K562 (cell line): ENCODE results near the gene STK16. TPM values are rescaled to one million over a fixed set of nuclear protein-coding genes. Genes with fewer than 3 reads are reported as not detected.

Experiments
- ASH1L ChIP-seq: fragments of 450-650 bp; IDR thresholded peaks from 2 replicates; pipeline ENCODE4 v1.6.1; 2018; ENCODE audit warnings: borderline replicate concordance, mild to moderate bottlenecking, low read depth; ENCODE audit not compliant: partially characterized antibody
- CBX5 ChIP-seq: IDR thresholded peaks from 2 replicates; pipeline ENCODE4 v1.6.1; 2014; ENCODE audit warnings: low read depth, borderline replicate concordance
- MAZ ChIP-seq, 2 experiments: fragments of 450-650 bp in 1 of 2; sonication (generic) in 1 of 2; formaldehyde crosslinking; IDR thresholded peaks in 1 of 2; conservative IDR thresholded peaks in 1 of 2; 2 replicates each; pipeline versions ENCODE4 v1.4.0 to v1.5.0; 2020; ENCODE audit warnings: mild to moderate bottlenecking in 1 of 2, missing genetic modification reagents in 1 of 2
- PHF21A ChIP-seq: fragments of 450-650 bp; IDR thresholded peaks from 2 replicates; pipeline ENCODE4 v1.6.1; 2017; ENCODE audit warnings: low read depth, borderline replicate concordance
- RBBP5 ChIP-seq: fragments of 200-600 bp; sonication (generic); IDR thresholded peaks from 2 replicates; pipeline ENCODE4 v1.6.1; 2012; ENCODE audit warnings: borderline replicate concordance, mild to moderate bottlenecking, low read length, control low read depth, inconsistent platforms; ENCODE audit not compliant: insufficient read depth, poor library complexity, severe bottlenecking
- RBFOX2 ChIP-seq: fragments of 200-400 bp; formaldehyde crosslinking; IDR thresholded peaks from 2 replicates; pipeline ENCODE4 v1.6.1; 2017; ENCODE audit warnings: low read depth, mild to moderate bottlenecking, low read length, moderate library complexity
- RBM17 ChIP-seq: fragments of 200-400 bp; formaldehyde crosslinking; IDR thresholded peaks from 2 replicates; pipeline ENCODE4 v1.6.1; 2017; ENCODE audit warnings: low read depth, mild to moderate bottlenecking, low read length, borderline replicate concordance
- SNIP1 ChIP-seq: fragments of 450-650 bp; IDR thresholded peaks from 2 replicates; pipeline ENCODE4 v1.7.1; 2017; ENCODE audit warnings: low read depth, mild to moderate bottlenecking
- XRCC3 ChIP-seq: fragments of 450-650 bp; IDR thresholded peaks from 2 replicates; pipeline ENCODE4 v1.6.1; 2017; ENCODE audit warnings: mild to moderate bottlenecking, moderate library complexity
- ZNF436 ChIP-seq: fragments of 250-450, 450-650 bp; sonication (Bioruptor Pico); formaldehyde crosslinking; IDR thresholded peaks from 2 replicates; pipeline ENCODE4 v1.7.0; 2020; ENCODE audit warnings: mild to moderate bottlenecking
- ZNF445 ChIP-seq: fragments of 250-450 bp; sonication (Bioruptor Pico); IDR thresholded peaks from 2 replicates; pipeline ENCODE4 v1.4.0; 2020; ENCODE audit warnings: low read depth, mild to moderate bottlenecking, moderate library complexity
- ZNF707 ChIP-seq: fragments of 250-450 bp; sonication (Bioruptor Pico); conservative IDR thresholded peaks from 2 replicates; pipeline ENCODE4 v1.8.0; 2022; ENCODE audit warnings: inconsistent platforms, mild to moderate bottlenecking, moderate library complexity
- polyA plus RNA-seq, 8 experiments: library from polyadenylated mRNA; depleted of rRNA in 4 of 8; stranded (reverse) in 5 of 8; unstranded in 3 of 8; fragments of >200 nt; fragmentation: Nextera tagmentation in 2 of 8; fragmentation: Illumina TruSeq in 1 of 8; extraction: Ambion mirVana in 2 of 8; extraction: Trizol in 1 of 8; gene quantifications; 2 replicates each; pipeline versions ENCODE4 v1.2.1 to v1.2.3, GENCODE V29; 2011 to 2014; ENCODE audit warnings: inconsistent platforms in 1 of 8, missing spikeins in 1 of 8
- total RNA-seq, 7 experiments: library from RNA; depleted of rRNA in 6 of 7; stranded (reverse); fragments of >200 nt in 6 of 7; fragmentation: Illumina TruSeq in 2 of 7; extraction: Trizol in 2 of 7; gene quantifications; 2 replicates each; pipeline versions ENCODE4 v1.2.1 to v1.2.3, GENCODE V29; 2011 to 2021; ENCODE audit warnings: low replicate concordance in 1 of 7
- TF ChIP-seq, protein P1 (sequence below), 2 experiments: fragments of 450-650 bp in 1 of 2; sonication (generic) in 1 of 2; formaldehyde crosslinking in 1 of 2; IDR thresholded peaks; 2 replicates each; pipeline versions ENCODE4 v1.7.1 to v1.9.0; 2016 to 2022; ENCODE audit warnings: inconsistent platforms in 1 of 2, mild to moderate bottlenecking in 1 of 2, missing genetic modification reagents in 1 of 2
- TF ChIP-seq, protein P2 (sequence below): fragments of 250-450 bp; sonication (Bioruptor Pico); IDR thresholded peaks from 2 replicates; pipeline ENCODE4 v1.4.0; 2020; ENCODE audit warnings: mild to moderate bottlenecking, moderate library complexity, borderline replicate concordance

The STK16 gene
- total and polyA plus RNA-seq, 9 of the 15 experiments (the other 6 are each of a cell fraction or from before 2014, with no cell fraction given): 5.4 to 36.2 (median 17.8) TPM

DNA sequence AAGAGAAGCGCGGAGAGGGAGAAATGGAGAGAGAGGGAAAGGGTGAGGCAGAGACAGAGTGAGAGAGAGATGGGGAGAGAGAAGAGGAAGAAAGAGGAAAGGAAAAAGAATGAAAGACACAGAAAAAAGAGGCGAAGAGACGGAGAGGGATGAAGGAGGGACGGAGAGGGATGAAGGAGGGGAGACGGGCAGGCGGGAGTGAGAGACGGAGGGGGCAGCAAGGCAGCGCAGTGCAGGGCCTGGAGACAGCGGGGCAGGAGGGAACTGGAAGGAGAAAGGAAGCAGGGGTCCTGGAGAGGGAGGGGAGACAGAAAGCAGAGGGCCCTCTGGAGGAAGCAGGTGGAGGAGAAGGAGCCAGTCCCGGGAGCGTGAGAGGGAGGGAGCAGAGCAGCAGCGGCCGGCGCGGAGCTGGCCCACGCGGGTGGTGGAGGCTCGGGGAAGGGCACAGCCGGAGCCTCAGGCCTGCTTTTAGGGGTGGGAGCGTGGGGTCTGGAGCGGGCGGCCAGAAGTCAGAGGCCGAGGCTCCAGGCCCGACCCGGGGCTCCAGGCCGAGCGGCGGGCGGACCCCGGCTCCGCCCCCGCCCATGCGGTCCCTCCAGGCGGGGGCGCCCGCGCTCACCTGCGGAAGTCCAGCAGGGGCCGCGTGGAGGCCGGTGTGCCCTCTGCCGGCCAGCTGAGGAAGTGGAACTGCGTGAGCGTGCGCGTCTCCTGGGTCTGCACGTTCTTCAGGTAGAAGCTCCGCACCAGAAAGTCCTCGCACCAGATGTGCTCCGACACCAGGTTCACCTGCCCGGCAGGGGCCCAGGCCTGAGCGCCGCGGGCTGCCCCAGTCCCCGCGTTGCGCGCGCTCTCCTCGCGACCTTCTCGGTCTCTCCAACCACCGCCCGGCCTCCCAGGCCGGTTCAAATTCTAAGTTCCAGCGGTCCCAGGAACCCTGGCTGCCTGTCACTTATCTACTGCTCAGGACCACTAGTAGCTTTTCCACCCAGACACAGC, 49.4 kb downstream of the STK16 start (continued):
- TF ChIP-seq XRCC3 (no peak), RBBP5 (peak; percentile 64), RBM17 (no peak), ZNF445 (CRISPR knock-in tag) (no peak), ZNF707 (no peak), SNIP1 (no peak), CBX5 (no peak; the same call in 1 of the 2 replicates), RBFOX2 (peak; percentile 84), PHF21A (no peak), ZNF436 (CRISPR knock-in tag) (no peak), MAZ (CRISPR knock-in tag; conservative IDR thresholded peaks at IDR 0.05 in 1 of 2, IDR thresholded peaks at IDR 0.05 in 1 of 2) (peak; percentile 91 to 94), ASH1L (no peak)
- TF ChIP-seq, protein P1, sequence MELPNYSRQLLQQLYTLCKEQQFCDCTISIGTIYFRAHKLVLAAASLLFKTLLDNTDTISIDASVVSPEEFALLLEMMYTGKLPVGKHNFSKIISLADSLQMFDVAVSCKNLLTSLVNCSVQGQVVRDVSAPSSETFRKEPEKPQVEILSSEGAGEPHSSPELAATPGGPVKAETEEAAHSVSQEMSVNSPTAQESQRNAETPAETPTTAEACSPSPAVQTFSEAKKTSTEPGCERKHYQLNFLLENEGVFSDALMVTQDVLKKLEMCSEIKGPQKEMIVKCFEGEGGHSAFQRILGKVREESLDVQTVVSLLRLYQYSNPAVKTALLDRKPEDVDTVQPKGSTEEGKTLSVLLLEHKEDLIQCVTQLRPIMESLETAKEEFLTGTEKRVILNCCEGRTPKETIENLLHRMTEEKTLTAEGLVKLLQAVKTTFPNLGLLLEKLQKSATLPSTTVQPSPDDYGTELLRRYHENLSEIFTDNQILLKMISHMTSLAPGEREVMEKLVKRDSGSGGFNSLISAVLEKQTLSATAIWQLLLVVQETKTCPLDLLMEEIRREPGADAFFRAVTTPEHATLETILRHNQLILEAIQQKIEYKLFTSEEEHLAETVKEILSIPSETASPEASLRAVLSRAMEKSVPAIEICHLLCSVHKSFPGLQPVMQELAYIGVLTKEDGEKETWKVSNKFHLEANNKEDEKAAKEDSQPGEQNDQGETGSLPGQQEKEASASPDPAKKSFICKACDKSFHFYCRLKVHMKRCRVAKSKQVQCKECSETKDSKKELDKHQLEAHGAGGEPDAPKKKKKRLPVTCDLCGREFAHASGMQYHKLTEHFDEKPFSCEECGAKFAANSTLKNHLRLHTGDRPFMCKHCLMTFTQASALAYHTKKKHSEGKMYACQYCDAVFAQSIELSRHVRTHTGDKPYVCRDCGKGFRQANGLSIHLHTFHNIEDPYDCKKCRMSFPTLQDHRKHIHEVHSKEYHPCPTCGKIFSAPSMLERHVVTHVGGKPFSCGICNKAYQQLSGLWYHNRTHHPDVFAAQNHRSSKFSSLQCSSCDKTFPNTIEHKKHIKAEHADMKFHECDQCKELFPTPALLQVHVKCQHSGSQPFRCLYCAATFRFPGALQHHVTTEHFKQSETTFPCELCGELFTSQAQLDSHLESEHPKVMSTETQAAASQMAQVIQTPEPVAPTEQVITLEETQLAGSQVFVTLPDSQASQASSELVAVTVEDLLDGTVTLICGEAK (IDR thresholded peaks at IDR 0.05): peak; percentile 45; the same call in 1 of the 2 replicates
- TF ChIP-seq, protein P1 (CRISPR knock-in tag; IDR thresholded peaks at IDR 0.05): no peak
- TF ChIP-seq, protein P2, sequence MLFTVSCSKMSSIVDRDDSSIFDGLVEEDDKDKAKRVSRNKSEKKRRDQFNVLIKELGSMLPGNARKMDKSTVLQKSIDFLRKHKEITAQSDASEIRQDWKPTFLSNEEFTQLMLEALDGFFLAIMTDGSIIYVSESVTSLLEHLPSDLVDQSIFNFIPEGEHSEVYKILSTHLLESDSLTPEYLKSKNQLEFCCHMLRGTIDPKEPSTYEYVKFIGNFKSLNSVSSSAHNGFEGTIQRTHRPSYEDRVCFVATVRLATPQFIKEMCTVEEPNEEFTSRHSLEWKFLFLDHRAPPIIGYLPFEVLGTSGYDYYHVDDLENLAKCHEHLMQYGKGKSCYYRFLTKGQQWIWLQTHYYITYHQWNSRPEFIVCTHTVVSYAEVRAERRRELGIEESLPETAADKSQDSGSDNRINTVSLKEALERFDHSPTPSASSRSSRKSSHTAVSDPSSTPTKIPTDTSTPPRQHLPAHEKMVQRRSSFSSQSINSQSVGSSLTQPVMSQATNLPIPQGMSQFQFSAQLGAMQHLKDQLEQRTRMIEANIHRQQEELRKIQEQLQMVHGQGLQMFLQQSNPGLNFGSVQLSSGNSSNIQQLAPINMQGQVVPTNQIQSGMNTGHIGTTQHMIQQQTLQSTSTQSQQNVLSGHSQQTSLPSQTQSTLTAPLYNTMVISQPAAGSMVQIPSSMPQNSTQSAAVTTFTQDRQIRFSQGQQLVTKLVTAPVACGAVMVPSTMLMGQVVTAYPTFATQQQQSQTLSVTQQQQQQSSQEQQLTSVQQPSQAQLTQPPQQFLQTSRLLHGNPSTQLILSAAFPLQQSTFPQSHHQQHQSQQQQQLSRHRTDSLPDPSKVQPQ: no peak
